OCI-LY3 (cell line): ENCODE measurements around the gene CNTRL.

Experiments
- EZH2phosphoT487 ChIP-seq: fragments of 200-600 bp; shearing (Covaris generic); IDR thresholded peaks from 2 replicates; pipeline ENCODE4 v1.6.1; 2018; ENCODE audit warnings: antibody characterized with exemption, mixed run types, low read depth
- TF ChIP-seq, protein P1 (sequence below): fragments of 200-600, 300-600 bp; sonication (generic); IDR thresholded peaks from 2 replicates; pipeline ENCODE4 v1.5.1; 2014; ENCODE audit warnings: antibody characterized with exemption, low read length, low read depth

DNA sequence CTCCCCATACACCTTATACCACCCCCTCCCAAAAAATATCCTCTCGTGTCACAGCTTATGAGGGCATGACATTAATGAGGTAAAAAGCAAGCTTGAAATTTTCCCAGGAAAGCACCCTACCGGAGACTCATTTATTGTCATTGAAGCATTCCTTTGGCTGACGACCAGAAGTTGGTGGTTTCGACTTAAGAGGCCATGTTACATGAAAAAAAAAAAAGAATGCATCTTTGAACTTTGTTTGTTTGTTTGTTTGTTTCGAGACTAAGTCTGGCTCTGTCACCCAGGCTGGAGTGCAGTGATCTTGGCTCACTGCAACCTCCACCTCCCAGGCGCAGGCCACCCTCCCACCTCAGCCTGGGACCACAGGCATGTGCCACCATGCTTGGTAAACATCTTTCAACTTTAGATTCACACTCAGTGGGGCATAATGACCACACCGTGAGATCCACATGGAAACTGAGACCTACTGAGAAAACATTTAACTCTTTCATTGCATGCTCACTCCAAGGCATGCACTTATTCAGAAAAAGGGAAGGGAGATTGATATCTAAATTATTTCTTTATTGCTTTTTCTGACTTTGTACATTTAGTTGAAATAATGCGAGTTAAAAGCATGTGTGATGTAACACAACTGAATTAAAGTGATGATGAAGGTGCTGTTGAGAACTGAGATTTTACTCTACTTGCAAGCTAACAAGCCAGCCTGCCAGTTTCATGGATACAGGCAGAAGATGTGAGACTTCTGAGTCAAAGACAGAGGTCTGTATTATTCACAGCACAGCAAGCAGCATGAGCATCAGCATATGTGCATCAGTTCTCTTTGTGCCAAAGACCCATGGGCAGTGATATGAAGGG is 132.0 kb downstream of the CNTRL start:
- TF ChIP-seq, protein P1, sequence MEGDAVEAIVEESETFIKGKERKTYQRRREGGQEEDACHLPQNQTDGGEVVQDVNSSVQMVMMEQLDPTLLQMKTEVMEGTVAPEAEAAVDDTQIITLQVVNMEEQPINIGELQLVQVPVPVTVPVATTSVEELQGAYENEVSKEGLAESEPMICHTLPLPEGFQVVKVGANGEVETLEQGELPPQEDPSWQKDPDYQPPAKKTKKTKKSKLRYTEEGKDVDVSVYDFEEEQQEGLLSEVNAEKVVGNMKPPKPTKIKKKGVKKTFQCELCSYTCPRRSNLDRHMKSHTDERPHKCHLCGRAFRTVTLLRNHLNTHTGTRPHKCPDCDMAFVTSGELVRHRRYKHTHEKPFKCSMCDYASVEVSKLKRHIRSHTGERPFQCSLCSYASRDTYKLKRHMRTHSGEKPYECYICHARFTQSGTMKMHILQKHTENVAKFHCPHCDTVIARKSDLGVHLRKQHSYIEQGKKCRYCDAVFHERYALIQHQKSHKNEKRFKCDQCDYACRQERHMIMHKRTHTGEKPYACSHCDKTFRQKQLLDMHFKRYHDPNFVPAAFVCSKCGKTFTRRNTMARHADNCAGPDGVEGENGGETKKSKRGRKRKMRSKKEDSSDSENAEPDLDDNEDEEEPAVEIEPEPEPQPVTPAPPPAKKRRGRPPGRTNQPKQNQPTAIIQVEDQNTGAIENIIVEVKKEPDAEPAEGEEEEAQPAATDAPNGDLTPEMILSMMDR = no peak
- TF ChIP-seq EZH2phosphoT487 = no peak
